Upper lobe of left lung (tissue), 4 donors: ENCODE measurements around the gene GPC2.

ENCODE experiments used
- POLR2A ChIP-seq, 4 donors: fragments of 450-650 bp; IDR thresholded peaks; one replicate each; pipeline ENCODE4 v1.5.1; 2016 to 2017; ENCODE audit warnings: antibody characterized with exemption in 4 of 4, mild to moderate bottlenecking in 2 of 4
- POLR2AphosphoS5 ChIP-seq, 2 donors: sonication (generic); formaldehyde crosslinking; IDR thresholded peaks; one replicate each; pipeline ENCODE4 v1.5.1; 2017; ENCODE audit warnings: antibody characterized with exemption in 2 of 2
- TF ChIP-seq, protein P1 (sequence below), 6 experiments: fragments of 450-650 bp in 4 of 6; fragments of 200-600 bp in 2 of 6; sonication (generic) in 2 of 6; IDR thresholded peaks; one replicate each; pipeline ENCODE4 v1.5.1; 2016 to 2019; ENCODE audit warnings: antibody characterized with exemption in 6 of 6

DNA sequence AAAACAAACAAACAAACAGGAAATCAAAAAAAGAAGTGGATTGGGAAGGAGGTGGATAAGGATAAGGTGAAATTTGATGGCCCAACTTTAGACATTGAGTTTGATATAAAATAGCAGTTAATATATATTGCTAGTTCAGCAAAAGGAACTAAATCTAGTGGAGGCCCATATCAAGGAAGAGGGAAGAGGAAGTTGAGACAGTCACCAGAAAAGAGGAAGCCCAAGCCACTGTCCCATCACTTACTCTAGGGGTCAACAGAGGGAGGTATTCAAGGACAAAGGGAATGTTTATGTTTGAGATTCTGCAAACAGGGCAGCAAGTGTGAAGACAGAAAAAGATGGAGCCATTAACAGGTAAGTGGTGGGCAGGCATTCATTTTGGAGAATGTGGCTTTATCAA lies 24.8 kb downstream of the GPC2 start:
- TF ChIP-seq, protein P1, sequence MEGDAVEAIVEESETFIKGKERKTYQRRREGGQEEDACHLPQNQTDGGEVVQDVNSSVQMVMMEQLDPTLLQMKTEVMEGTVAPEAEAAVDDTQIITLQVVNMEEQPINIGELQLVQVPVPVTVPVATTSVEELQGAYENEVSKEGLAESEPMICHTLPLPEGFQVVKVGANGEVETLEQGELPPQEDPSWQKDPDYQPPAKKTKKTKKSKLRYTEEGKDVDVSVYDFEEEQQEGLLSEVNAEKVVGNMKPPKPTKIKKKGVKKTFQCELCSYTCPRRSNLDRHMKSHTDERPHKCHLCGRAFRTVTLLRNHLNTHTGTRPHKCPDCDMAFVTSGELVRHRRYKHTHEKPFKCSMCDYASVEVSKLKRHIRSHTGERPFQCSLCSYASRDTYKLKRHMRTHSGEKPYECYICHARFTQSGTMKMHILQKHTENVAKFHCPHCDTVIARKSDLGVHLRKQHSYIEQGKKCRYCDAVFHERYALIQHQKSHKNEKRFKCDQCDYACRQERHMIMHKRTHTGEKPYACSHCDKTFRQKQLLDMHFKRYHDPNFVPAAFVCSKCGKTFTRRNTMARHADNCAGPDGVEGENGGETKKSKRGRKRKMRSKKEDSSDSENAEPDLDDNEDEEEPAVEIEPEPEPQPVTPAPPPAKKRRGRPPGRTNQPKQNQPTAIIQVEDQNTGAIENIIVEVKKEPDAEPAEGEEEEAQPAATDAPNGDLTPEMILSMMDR (IDR thresholded peaks at IDR 0.05), result no peak
- no peak for TF ChIP-seq POLR2A (IDR thresholded peaks at IDR 0.05)
- TF ChIP-seq POLR2AphosphoS5 (IDR thresholded peaks at IDR 0.05), result no peak
